ENCODE measurements around the gene NDUFAF3. TPM values are rescaled to one million over a fixed set of nuclear protein-coding genes. Genes with fewer than 3 reads are reported as not detected.

Gene NDUFAF3
- total and polyA plus RNA-seq, 10 of the 15 experiments (the other 5 are each of a cell fraction or from before 2014, with no cell fraction given): 25.4 to 228 (median 63.9) TPM

DNA sequence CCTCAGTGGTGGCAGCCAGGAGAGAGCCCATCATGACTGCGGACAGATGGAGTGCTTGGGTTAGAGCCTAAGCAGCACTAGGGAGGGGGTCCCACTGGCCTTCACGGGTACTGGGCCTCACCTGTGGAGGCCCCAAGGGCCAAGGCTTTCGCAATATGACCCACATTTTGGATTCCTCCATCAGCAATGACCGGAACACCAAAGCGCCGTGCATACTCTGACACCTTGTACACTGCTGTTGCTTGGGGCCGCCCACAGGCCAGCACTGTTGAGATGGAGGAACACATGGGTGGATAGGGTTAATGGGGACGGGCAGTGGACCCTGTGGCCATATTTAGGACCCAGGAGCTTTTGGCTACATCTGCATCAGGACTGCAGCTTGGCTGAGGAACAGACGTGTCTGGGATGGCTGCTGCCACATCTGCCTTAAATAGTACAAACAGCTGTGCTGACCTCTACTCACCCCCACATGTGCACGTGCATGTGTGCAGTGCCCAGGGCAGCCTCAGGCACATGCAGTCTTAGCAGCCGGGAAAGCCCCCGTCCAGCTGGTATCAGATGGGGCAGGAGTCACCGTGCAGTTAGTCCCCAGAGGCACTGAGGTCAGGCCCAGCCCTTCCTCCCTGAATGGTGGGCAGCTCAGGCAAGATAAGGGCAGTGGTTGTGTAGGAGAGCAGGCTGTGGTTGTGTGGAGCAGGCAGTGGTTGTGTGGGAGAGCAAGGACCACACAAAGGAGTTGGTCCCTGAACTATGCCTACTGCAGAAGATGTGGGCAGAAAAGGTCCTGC lies 3.3 kb downstream of the NDUFAF3 start (continued):
- peak; percentile 45; the same call in 1 of the 2 replicates for TF ChIP-seq NR2F1 (conservative IDR thresholded peaks at IDR 0.05)
- TF ChIP-seq, protein P1, sequence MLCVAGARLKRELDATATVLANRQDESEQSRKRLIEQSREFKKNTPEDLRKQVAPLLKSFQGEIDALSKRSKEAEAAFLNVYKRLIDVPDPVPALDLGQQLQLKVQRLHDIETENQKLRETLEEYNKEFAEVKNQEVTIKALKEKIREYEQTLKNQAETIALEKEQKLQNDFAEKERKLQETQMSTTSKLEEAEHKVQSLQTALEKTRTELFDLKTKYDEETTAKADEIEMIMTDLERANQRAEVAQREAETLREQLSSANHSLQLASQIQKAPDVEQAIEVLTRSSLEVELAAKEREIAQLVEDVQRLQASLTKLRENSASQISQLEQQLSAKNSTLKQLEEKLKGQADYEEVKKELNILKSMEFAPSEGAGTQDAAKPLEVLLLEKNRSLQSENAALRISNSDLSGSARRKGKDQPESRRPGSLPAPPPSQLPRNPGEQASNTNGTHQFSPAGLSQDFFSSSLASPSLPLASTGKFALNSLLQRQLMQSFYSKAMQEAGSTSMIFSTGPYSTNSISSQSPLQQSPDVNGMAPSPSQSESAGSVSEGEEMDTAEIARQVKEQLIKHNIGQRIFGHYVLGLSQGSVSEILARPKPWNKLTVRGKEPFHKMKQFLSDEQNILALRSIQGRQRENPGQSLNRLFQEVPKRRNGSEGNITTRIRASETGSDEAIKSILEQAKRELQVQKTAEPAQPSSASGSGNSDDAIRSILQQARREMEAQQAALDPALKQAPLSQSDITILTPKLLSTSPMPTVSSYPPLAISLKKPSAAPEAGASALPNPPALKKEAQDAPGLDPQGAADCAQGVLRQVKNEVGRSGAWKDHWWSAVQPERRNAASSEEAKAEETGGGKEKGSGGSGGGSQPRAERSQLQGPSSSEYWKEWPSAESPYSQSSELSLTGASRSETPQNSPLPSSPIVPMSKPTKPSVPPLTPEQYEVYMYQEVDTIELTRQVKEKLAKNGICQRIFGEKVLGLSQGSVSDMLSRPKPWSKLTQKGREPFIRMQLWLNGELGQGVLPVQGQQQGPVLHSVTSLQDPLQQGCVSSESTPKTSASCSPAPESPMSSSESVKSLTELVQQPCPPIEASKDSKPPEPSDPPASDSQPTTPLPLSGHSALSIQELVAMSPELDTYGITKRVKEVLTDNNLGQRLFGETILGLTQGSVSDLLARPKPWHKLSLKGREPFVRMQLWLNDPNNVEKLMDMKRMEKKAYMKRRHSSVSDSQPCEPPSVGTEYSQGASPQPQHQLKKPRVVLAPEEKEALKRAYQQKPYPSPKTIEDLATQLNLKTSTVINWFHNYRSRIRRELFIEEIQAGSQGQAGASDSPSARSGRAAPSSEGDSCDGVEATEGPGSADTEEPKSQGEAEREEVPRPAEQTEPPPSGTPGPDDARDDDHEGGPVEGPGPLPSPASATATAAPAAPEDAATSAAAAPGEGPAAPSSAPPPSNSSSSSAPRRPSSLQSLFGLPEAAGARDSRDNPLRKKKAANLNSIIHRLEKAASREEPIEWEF (IDR thresholded peaks at IDR 0.05; ENCODE audit: insufficient replicate concordance, low read depth, low read length): no peak
- TF ChIP-seq, protein P2, sequence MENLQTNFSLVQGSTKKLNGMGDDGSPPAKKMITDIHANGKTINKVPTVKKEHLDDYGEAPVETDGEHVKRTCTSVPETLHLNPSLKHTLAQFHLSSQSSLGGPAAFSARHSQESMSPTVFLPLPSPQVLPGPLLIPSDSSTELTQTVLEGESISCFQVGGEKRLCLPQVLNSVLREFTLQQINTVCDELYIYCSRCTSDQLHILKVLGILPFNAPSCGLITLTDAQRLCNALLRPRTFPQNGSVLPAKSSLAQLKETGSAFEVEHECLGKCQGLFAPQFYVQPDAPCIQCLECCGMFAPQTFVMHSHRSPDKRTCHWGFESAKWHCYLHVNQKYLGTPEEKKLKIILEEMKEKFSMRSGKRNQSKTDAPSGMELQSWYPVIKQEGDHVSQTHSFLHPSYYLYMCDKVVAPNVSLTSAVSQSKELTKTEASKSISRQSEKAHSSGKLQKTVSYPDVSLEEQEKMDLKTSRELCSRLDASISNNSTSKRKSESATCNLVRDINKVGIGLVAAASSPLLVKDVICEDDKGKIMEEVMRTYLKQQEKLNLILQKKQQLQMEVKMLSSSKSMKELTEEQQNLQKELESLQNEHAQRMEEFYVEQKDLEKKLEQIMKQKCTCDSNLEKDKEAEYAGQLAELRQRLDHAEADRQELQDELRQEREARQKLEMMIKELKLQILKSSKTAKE (IDR thresholded peaks at IDR 0.05; ENCODE audit: low read depth, poor library complexity, severe bottlenecking): no peak
- TF ChIP-seq, protein P3, sequence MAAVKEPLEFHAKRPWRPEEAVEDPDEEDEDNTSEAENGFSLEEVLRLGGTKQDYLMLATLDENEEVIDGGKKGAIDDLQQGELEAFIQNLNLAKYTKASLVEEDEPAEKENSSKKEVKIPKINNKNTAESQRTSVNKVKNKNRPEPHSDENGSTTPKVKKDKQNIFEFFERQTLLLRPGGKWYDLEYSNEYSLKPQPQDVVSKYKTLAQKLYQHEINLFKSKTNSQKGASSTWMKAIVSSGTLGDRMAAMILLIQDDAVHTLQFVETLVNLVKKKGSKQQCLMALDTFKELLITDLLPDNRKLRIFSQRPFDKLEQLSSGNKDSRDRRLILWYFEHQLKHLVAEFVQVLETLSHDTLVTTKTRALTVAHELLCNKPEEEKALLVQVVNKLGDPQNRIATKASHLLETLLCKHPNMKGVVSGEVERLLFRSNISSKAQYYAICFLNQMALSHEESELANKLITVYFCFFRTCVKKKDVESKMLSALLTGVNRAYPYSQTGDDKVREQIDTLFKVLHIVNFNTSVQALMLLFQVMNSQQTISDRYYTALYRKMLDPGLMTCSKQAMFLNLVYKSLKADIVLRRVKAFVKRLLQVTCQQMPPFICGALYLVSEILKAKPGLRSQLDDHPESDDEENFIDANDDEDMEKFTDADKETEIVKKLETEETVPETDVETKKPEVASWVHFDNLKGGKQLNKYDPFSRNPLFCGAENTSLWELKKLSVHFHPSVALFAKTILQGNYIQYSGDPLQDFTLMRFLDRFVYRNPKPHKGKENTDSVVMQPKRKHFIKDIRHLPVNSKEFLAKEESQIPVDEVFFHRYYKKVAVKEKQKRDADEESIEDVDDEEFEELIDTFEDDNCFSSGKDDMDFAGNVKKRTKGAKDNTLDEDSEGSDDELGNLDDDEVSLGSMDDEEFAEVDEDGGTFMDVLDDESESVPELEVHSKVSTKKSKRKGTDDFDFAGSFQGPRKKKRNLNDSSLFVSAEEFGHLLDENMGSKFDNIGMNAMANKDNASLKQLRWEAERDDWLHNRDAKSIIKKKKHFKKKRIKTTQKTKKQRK (IDR thresholded peaks at IDR 0.05; ENCODE audit: low read depth, low read length): no peak
- TF ChIP-seq RB1 (IDR thresholded peaks at IDR 0.05; ENCODE audit: borderline replicate concordance): no peak
- TF ChIP-seq TCF3 (IDR thresholded peaks at IDR 0.05; ENCODE audit: borderline replicate concordance, insufficient read depth, low read depth, low read length): 0 out of 2 replicates have a peak, but pooled peaks have one; percentile 41
- TF ChIP-seq, protein P4, sequence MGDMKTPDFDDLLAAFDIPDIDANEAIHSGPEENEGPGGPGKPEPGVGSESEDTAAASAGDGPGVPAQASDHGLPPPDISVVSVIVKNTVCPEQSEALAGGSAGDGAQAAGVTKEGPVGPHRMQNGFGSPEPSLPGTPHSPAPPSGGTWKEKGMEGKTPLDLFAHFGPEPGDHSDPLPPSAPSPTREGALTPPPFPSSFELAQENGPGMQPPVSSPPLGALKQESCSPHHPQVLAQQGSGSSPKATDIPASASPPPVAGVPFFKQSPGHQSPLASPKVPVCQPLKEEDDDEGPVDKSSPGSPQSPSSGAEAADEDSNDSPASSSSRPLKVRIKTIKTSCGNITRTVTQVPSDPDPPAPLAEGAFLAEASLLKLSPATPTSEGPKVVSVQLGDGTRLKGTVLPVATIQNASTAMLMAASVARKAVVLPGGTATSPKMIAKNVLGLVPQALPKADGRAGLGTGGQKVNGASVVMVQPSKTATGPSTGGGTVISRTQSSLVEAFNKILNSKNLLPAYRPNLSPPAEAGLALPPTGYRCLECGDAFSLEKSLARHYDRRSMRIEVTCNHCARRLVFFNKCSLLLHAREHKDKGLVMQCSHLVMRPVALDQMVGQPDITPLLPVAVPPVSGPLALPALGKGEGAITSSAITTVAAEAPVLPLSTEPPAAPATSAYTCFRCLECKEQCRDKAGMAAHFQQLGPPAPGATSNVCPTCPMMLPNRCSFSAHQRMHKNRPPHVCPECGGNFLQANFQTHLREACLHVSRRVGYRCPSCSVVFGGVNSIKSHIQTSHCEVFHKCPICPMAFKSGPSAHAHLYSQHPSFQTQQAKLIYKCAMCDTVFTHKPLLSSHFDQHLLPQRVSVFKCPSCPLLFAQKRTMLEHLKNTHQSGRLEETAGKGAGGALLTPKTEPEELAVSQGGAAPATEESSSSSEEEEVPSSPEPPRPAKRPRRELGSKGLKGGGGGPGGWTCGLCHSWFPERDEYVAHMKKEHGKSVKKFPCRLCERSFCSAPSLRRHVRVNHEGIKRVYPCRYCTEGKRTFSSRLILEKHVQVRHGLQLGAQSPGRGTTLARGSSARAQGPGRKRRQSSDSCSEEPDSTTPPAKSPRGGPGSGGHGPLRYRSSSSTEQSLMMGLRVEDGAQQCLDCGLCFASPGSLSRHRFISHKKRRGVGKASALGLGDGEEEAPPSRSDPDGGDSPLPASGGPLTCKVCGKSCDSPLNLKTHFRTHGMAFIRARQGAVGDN (IDR thresholded peaks at IDR 0.05): 0 out of 2 replicates have a peak, but pooled peaks have one; percentile 20
- TF ChIP-seq, protein P5, sequence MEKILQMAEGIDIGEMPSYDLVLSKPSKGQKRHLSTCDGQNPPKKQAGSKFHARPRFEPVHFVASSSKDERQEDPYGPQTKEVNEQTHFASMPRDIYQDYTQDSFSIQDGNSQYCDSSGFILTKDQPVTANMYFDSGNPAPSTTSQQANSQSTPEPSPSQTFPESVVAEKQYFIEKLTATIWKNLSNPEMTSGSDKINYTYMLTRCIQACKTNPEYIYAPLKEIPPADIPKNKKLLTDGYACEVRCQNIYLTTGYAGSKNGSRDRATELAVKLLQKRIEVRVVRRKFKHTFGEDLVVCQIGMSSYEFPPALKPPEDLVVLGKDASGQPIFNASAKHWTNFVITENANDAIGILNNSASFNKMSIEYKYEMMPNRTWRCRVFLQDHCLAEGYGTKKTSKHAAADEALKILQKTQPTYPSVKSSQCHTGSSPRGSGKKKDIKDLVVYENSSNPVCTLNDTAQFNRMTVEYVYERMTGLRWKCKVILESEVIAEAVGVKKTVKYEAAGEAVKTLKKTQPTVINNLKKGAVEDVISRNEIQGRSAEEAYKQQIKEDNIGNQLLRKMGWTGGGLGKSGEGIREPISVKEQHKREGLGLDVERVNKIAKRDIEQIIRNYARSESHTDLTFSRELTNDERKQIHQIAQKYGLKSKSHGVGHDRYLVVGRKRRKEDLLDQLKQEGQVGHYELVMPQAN (conservative IDR thresholded peaks at IDR 0.05): no peak
- TF ChIP-seq, protein P6, sequence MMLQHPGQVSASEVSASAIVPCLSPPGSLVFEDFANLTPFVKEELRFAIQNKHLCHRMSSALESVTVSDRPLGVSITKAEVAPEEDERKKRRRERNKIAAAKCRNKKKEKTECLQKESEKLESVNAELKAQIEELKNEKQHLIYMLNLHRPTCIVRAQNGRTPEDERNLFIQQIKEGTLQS (IDR thresholded peaks at IDR 0.05; ENCODE audit: borderline replicate concordance, extremely low read depth, low read depth, low read length): no peak

Measured in GM12878 (cell line).